HepG2 (cell line): ENCODE results near the gene RPS25. TPM values are rescaled to one million over a fixed set of nuclear protein-coding genes. Genes with fewer than 3 reads are reported as not detected.
A peak's percentile ranks its signal among the peaks of the same experiment; 100 is the strongest.

Source experiments
- ATF7 ChIP-seq, 2 experiments: fragments of 450-650 bp in 1 of 2; sonication (generic) in 1 of 2; formaldehyde crosslinking in 1 of 2; IDR thresholded peaks; 2 replicates each; pipeline versions ENCODE4 v1.4.0 to v1.6.1; 2016 to 2020; ENCODE audit warnings: antibody characterized with exemption in 1 of 2, mild to moderate bottlenecking in 1 of 2, missing genetic modification reagents in 1 of 2
- BCL6 ChIP-seq: IDR thresholded peaks from 2 replicates; pipeline ENCODE4 v1.6.1; 2016; ENCODE audit warnings: missing genetic modification reagents, missing compliant biosample characterization
- KAT7 ChIP-seq: IDR thresholded peaks from 2 replicates; pipeline ENCODE4 v1.6.1; 2018; ENCODE audit warnings: borderline replicate concordance, missing compliant biosample characterization
- KDM2A ChIP-seq: sonication (generic); formaldehyde crosslinking; IDR thresholded peaks from 2 replicates; pipeline ENCODE4 v1.4.0; 2020; ENCODE audit warnings: low read depth, missing genetic modification reagents, borderline replicate concordance
- MEF2D ChIP-seq: sonication (generic); formaldehyde crosslinking; IDR thresholded peaks from 2 replicates; pipeline ENCODE4 v1.5.1; 2020; ENCODE audit warnings: mild to moderate bottlenecking, missing genetic modification reagents
- MEIS2 ChIP-seq: sonication (generic); formaldehyde crosslinking; IDR thresholded peaks from 2 replicates; pipeline ENCODE4 v1.9.0; 2021; ENCODE audit warnings: mild to moderate bottlenecking, missing genetic modification reagents
- SNAI1 ChIP-seq: sonication (generic); formaldehyde crosslinking; IDR thresholded peaks from 2 replicates; pipeline ENCODE4 v1.5.0; 2020; ENCODE audit warnings: mild to moderate bottlenecking, missing genetic modification reagents, borderline replicate concordance
- SRY ChIP-seq: sonication (generic); formaldehyde crosslinking; IDR thresholded peaks from 2 replicates; pipeline ENCODE4 v1.8.0; 2022; ENCODE audit warnings: mild to moderate bottlenecking, missing genetic modification reagents
- ZNF766 ChIP-seq: sonication (generic); formaldehyde crosslinking; IDR thresholded peaks from 2 replicates; pipeline ENCODE4 v1.5.0; 2020; ENCODE audit warnings: missing genetic modification reagents, borderline replicate concordance
- polyA plus RNA-seq, 8 experiments: library from polyadenylated mRNA; depleted of rRNA in 3 of 8; stranded (reverse) in 7 of 8; unstranded in 1 of 8; fragments of >200 nt; fragmentation: Illumina TruSeq in 4 of 8; extraction: Trizol in 4 of 8; gene quantifications; 2 replicates each; pipeline versions ENCODE4 v1.2.1 to v1.2.3, GENCODE V29; 2011 to 2016; ENCODE audit warnings: low read depth in 4 of 8, missing spikeins in 1 of 8, mixed read lengths in 1 of 8; ENCODE audit not compliant: insufficient read depth in 1 of 8
- total RNA-seq, 5 experiments: library from RNA; depleted of rRNA; stranded (reverse); fragments of >200 nt; fragmentation: Illumina TruSeq; extraction: Trizol; gene quantifications; 2 replicates each; pipeline ENCODE4 v1.2.3, GENCODE V29; 2016; ENCODE audit warnings: low read depth in 1 of 5
- TF ChIP-seq, protein P1 (sequence below), 2 experiments: fragments of 450-650 bp in 1 of 2; sonication (generic) in 1 of 2; formaldehyde crosslinking in 1 of 2; IDR thresholded peaks; 2 replicates each; pipeline versions ENCODE4 v1.6.1 to v1.8.0; 2016 to 2022; ENCODE audit warnings: antibody characterized with exemption in 1 of 2, mild to moderate bottlenecking in 1 of 2, missing genetic modification reagents in 1 of 2

RPS25 gene
- total and polyA plus RNA-seq, 2 of the 13 experiments (the other 11 are each of a cell fraction or from before 2014, with no cell fraction given) = 839 to 1,415 TPM

DNA sequence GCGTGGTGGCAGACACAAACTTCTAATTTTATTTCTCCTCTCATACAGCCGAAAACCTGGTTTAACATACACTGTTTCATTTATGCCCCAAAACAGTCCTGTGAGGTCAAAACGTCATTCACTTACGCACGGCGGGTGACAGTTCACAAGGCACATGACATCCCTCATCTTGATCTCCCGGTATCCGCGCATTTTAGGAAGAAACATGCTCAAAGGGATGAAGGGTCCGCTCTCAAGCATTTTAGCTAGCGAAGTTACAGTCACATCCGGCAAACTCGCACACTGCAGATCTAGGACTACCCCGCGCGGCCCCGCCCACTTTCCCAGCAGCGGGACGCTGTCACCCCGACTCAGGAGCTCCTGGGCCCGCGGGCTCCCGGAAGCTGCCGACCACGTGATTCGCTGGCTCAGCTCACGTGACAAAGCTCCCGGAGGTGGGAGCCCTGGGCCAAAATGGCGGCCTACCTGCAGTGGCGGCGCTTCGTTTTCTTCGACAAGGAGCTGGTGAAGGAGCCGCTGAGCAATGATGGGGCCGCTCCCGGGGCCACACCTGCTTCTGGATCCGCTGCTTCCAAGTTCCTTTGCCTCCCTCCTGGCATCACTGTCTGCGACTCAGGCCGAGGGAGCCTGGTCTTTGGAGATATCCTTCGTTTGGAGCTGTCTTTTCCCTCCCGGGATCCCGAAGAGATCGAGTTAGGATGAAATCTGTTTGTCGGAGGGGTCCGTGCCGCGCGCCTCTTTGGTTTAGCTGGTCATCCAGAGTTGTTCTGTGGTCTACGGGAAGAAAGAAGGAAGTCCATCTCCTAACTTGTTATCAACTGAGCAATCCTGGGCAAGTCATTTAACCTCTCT lies 49.5 kb upstream of the RPS25 start, which contains the start of gene VPS11 (continued):
- TF ChIP-seq, protein P1, sequence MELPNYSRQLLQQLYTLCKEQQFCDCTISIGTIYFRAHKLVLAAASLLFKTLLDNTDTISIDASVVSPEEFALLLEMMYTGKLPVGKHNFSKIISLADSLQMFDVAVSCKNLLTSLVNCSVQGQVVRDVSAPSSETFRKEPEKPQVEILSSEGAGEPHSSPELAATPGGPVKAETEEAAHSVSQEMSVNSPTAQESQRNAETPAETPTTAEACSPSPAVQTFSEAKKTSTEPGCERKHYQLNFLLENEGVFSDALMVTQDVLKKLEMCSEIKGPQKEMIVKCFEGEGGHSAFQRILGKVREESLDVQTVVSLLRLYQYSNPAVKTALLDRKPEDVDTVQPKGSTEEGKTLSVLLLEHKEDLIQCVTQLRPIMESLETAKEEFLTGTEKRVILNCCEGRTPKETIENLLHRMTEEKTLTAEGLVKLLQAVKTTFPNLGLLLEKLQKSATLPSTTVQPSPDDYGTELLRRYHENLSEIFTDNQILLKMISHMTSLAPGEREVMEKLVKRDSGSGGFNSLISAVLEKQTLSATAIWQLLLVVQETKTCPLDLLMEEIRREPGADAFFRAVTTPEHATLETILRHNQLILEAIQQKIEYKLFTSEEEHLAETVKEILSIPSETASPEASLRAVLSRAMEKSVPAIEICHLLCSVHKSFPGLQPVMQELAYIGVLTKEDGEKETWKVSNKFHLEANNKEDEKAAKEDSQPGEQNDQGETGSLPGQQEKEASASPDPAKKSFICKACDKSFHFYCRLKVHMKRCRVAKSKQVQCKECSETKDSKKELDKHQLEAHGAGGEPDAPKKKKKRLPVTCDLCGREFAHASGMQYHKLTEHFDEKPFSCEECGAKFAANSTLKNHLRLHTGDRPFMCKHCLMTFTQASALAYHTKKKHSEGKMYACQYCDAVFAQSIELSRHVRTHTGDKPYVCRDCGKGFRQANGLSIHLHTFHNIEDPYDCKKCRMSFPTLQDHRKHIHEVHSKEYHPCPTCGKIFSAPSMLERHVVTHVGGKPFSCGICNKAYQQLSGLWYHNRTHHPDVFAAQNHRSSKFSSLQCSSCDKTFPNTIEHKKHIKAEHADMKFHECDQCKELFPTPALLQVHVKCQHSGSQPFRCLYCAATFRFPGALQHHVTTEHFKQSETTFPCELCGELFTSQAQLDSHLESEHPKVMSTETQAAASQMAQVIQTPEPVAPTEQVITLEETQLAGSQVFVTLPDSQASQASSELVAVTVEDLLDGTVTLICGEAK (IDR thresholded peaks at IDR 0.05) = no peak
- TF ChIP-seq, protein P1 (CRISPR knock-in tag; IDR thresholded peaks at IDR 0.05) = peak; percentile 33
- TF ChIP-seq SNAI1 (CRISPR knock-in tag) (peak; percentile 57; the same call in 1 of the 2 replicates), MEF2D (CRISPR knock-in tag) (peak; percentile 57; the same call in 1 of the 2 replicates), KAT7 (0 out of 2 replicates have a peak, but pooled peaks have one; percentile 57), BCL6 (CRISPR knock-in tag) (peak; percentile 49; the same call in 1 of the 2 replicates), ATF7 (IDR thresholded peaks at IDR 0.05) (no peak), ATF7 (CRISPR knock-in tag; IDR thresholded peaks at IDR 0.05) (no peak), SRY (CRISPR knock-in tag) (no peak; the same call in 1 of the 2 replicates), KDM2A (CRISPR knock-in tag) (peak; percentile 96), MEIS2 (CRISPR knock-in tag) (0 out of 2 replicates have a peak, but pooled peaks have one; percentile 40), ZNF766 (CRISPR knock-in tag) (no peak)
